Adipose tissue (tissue), 3 donors: Measurements from ENCODE around the gene STAB1. TPM values are rescaled to one million over a fixed set of nuclear protein-coding genes. Genes with fewer than 3 reads are reported as not detected.

ENCODE experiments used
- polyA plus RNA-seq, 3 donors: library from polyadenylated mRNA; stranded (reverse); fragments of 200-250 nt; gene quantifications; one replicate each; pipeline ENCODE4 v1.2.3, GENCODE V29; 2013
- donor health status: healthy with polysubstance abuse.
- donor health status: Bipolar disorder and iron deficiency.
- donor health status: healthy.

STAB1 gene
- polyA plus RNA-seq, 3 donors = 22.6 to 199 (median 166) TPM

Other genes starting within 250 kb of the STAB1 start
- gene PPM1M, start 249.6 kb upstream of the STAB1 start, polyA plus RNA-seq = 10 to 100 TPM in 2 of 3 donors, 1 to 10 TPM in 1; 6.0 to 31.8 (median 18.1) TPM
- 10 to 100 TPM; 16.3 to 44.0 (median 40.5) TPM for gene WDR82, start 216.7 kb upstream of the STAB1 start, polyA plus RNA-seq
- 100 to 1,000 TPM in 1 of 3 donors, 10 to 100 TPM in 1, 1 to 10 TPM in 1; 9.3 to 111 (median 37.8) TPM for gene GLYCTK, start 207.5 kb upstream of the STAB1 start, polyA plus RNA-seq
- gene DNAH1, start 179.0 kb upstream of the STAB1 start, polyA plus RNA-seq = 10 to 100 TPM in 1 of 3 donors, 1 to 10 TPM in 2; 2.4 to 10.7 (median 8.0) TPM
- gene BAP1, start 85.3 kb upstream of the STAB1 start, polyA plus RNA-seq = 10 to 100 TPM; 32.2 to 55.4 (median 54.9) TPM
- 1 to 10 TPM; 4.6 to 9.8 (median 5.5) TPM for gene PHF7, start 84.7 kb upstream of the STAB1 start, polyA plus RNA-seq
- 10 to 100 TPM in 2 of 3 donors, 1 to 10 TPM in 1; 7.7 to 92.8 (median 49.7) TPM for gene SEMA3G, start 50.2 kb upstream of the STAB1 start, polyA plus RNA-seq
- gene TNNC1, start 41.3 kb upstream of the STAB1 start, polyA plus RNA-seq = 10 to 100 TPM in 2 of 3 donors, 1 to 10 TPM in 1; 1.1 to 14.8 (median 11.6) TPM
- 10 to 100 TPM; 27.5 to 46.8 (median 41.2) TPM for gene NISCH, start 39.7 kb upstream of the STAB1 start, polyA plus RNA-seq
- gene NT5DC2, start 38.5 kb downstream of the STAB1 start, polyA plus RNA-seq = 10 to 100 TPM; 10.8 to 42.7 (median 30.3) TPM
- gene UQCC5, start 41.3 kb downstream of the STAB1 start, polyA plus RNA-seq = 10 to 100 TPM; 11.3 to 34.4 (median 21.4) TPM
- gene PBRM1, start 190.6 kb downstream of the STAB1 start, polyA plus RNA-seq = 10 to 100 TPM in 2 of 3 donors, 1 to 10 TPM in 1; 8.1 to 20.9 (median 15.3) TPM
- gene GNL3, start 190.7 kb downstream of the STAB1 start, polyA plus RNA-seq = 10 to 100 TPM; 46.8 to 87.4 (median 67.3) TPM
- gene GLT8D1, start 210.5 kb downstream of the STAB1 start, polyA plus RNA-seq = 10 to 100 TPM; 23.5 to 35.5 (median 30.4) TPM
- gene SPCS1, start 210.8 kb downstream of the STAB1 start, polyA plus RNA-seq = 100 to 1,000 TPM in 2 of 3 donors, 10 to 100 TPM in 1; 81.8 to 109 (median 101) TPM